Dedifferentiated amniotic fluid mesenchymal stem cell (primary cell): ENCODE data around the gene PDXK.

Experiments
- DNase-seq: peaks from one replicate; pipeline ENCODE4 v3.0.0-alpha.2; 2016; ENCODE audit errors: extremely low spot score

The PDXK gene

DNA sequence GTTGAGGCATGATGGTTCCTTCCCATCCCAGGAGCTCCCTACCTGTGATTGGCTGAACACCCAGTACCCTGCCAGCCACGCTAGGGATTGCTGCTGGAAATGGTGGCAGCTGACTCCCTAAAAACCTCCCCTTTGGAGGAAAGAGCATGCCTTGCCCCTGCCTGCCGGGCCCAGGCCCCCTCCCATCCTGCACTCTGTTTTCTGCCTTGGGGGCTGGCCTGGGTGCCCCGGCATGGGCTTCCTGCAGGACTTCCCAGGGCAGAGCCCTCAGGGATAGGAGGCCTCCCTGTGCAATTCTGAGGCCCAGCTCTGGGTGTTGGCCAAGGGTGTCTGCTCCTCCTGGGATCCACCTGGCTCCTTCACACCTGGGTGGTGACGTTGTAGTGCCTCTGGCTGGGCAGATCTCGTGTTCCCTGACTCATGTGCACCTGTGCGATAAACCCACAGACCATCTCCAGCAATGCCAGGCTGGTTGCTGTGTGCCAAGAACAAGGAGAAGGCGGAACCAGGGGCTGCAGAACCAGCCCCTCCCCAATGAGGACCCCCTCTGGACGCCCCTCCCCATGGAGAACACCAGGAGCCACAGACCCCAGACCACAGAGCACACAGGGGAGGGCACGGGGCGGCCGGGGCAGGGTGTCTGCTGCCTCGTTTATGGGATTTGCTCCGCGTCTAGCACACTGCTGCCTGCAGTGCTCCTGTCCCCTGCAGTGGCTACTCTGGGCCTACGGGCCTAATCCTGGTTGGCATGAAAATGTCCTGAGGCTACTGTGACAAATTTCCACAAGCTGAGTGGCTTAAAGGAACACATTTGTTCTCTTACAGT lies 43.6 kb downstream of the PDXK start:
- DNase-seq = no peak

DNA sequence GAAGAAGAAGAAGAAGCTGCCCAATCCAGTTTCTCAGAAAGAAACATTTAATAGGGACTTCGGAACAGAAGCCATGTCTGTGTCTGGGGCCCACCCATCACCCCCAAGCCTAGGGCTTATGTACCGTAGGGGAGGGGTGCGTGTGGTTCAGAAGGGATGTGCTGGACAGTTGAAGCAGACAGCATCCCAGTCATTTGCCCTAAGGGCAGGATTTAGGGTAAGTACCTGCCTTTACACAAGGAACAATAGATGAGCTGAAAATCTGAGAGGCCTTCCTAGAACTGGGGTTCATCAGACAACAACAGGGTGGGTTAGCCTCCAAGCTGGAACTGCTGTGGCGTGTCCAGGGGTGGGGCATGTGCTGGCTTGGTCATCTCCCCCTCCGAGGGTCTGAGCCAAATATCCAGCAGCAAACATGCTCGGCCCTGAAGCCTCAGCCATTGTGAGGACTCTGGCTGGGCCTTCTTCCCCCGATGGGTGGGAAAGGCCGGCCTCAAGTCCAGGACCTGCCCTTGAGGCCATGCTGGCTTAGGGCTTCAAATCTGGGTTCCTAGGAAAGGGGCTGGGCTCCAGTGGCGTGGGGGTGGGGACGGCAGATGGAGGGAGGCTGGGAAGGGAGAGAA lies 45.1 kb downstream of the PDXK start:
- no peak for DNase-seq

DNA sequence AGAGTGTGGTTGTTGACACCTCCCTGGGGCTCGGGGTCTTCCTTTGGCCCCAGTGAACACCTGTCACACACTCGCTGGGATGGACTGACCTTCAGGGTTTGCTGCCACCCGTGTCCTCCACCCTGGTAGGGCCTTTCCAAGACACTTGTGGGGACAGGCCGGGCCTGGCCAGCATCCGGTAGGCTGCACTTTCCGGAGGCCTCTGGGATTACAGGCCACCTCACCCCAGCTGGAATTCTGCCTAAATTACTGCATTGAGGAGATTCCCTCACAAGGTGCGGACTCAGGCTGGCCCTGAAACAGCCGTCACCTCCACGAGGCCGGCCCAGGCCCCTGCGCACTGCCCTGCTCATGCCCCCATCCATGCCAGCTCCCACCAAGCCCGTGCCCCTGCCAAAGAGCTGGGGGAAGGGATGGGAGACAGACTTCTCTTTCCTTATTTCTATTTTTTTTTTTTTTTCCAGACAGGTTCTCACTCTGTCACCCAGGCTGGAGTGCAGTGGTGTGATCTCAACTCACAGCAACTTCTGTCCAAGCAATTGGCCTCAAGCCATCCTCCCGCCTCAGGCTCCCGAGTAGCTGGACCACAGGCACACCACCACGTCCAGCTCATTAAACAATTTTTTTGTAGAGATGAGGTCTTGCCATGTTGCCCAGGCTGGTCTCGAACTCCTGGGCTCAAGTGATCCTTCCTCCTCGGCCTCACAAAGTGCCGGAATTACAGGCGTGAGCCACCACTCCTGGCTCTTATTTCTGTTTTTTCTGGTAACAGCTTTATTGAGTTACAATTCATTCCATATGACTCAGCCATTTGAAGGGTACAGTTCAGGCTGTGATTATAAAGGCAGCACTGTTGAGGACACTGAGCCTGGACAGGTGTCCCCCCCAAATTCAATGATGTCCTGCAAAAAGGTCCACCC lies 45.9 kb downstream of the PDXK start:
- DNase-seq = no peak

DNA sequence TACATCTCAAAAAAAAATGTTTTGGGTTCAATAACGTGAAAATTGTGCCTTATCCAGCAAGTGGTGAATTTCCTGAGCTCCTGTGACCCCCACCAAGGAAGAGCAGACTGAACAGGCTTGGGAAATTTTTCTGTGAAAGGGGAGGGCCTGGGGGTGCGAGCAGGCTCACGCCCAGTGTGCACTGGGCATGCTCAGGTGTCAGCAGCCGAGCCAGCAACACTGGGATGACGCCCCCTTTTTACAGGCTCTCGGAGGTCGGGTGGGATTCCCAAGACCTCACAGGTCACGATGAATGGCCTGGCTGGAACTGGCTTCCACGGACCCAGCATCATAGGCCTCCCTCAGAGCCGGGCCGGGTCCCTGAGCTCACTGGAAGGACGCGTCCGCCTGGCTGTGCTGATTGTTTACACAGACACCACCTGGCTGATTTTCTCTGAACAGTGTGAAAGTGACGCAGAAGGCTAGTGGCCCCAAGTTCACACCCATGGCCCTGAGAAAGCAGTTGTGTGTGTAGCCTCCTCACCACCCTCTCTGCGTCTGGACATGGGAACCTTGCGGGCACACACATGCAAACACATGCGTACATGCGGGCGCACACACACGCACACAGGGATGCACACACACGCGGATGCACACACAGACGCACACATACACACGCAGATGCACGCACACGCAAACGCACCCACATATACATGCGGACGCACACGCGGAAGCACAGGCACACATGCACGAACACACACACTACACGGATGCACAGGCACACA lies 48.0 kb downstream of the PDXK start:
- no peak for DNase-seq

DNA sequence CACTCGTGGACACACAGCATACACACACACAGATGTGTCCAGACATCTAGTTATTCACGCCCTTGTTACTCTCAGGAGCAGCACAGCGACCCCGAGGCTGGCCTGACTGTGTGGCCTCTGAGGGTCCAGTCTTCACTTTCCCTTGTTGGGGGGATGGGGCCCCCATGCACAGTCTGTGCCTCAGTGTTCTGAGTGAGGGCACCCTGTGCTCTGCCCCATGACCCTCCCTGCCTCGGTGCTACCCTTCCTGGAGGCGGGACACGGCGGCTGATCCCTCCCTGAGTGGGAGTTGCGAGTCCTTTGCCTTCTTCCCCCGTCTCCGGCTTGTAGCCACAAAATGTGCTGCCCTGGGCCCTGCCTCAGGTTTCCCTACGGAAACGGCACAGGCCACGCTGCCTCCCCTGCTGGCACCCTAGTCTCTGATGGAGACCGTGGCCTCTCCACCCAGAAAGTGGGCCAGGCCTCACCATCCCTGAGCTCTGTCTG lies 48.6 kb downstream of the PDXK start:
- DNase-seq = no peak

DNA sequence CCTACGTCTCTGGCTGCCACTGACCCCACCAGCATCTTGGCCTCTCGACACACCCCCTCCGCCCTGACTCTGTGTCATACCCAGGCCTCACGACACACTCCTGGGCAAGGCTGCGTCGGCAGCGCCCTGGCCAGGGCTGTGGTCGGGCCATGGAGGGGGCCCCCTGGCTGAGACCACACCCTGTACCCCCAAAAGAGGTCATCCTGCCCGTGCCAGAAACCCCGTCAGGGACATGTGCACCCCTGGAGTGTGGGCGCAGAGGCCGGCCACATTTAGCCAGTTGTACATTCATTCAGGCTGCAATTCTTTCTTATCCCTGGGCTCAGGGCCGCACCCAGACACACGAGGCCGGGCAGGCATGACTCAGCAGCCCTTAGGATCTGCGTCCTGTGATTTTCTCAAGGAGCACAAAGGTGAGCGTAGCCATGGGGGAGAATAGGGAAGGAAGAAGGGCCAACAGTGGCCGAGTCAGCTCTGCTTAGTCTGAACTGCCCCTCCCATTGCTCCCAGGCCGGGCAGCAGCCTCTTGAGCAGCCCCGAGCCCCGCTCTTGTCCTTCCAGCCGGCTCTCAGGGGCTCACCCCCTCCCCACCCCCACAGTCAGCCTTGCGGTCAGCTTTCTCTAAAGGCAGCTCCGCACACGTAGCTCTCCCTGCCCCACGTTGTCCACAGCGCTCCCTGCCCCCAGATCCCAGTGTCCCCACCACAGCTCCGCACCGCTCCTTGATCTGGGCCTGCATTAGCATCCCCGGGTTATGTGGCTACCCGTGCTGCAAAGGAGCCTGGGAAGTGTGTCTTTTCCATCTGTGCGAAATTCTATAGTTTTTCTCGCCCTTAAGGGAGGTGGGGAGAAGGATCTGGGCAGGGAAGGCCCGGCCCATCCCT lies 49.3 kb downstream of the PDXK start:
- peak; percentile 53 for DNase-seq

DNA sequence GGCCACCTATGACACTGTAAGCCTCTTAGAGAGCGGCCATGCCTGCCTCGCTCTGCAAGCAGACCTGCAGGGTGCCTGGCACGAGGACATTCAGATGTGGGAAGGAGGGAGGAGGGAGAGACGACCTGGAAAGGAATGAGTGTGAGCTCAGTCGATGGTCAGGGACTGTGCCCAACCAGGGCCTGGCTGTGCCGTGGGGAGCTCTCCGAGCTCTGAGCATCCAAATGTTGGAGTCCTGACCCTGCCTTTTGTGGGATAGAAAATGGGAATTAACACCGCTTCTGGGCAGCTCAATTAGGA lies 49.9 kb downstream of the PDXK start:
- DNase-seq = no peak

DNA sequence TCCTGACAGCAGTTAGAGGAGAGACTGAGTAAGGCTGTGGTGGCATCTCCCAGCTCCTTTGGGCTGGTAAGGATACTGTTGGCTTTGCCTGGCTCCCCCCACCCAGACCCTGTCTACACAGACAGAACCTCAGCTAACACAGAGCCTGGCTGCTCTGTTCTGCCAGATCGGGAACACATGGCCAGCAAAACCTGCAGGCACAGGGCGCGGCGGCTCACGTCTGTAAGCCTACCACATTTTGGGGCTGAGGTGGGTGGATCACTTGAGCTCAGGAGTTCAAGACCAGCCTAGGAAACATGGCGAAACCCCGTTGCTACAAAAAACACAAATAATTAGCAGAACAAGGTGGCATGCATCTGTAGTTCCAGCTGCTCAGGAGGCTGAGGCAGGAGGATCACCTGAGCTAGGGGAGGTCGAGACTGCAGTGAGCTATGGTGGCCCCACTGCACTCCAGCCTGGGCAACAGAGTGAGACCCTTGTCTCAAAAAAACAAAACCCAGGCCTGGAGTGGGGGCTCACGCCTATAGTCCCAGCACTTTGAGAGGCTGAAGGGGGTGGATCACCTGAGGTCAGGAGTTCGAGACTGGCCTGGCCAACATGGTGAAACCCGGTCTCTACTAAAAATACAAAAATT lies 50.5 kb downstream of the PDXK start:
- no peak for DNase-seq

DNA sequence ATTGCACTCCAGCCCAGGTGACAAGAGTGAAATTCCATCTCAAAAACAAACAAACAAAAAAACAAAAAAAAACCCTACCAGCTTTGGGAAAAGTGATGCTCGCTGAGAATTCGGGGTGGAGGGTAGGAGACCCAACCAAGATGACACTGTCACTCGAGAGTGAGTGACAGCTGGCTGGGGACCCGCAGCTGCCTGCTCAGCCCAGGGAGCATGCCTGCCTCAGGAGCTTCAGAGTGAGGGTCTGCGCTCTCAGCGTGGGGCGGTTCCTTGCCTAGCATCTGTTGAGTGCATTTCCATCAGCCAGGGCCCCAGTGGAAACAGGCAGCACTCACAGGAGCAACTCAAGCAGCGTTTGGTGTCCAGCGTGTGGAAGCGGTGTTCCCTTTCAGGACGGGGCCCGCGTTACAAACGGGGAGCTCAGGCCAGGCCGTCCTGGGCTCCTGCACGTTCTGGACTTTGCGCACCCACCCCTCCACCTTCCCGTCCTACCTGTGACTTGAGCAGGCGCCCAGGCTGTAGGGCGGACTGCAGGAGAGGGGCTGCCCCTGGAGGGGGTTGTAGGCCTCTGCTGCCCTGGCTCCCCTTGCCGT lies 51.2 kb downstream of the PDXK start:
- DNase-seq = no peak

DNA sequence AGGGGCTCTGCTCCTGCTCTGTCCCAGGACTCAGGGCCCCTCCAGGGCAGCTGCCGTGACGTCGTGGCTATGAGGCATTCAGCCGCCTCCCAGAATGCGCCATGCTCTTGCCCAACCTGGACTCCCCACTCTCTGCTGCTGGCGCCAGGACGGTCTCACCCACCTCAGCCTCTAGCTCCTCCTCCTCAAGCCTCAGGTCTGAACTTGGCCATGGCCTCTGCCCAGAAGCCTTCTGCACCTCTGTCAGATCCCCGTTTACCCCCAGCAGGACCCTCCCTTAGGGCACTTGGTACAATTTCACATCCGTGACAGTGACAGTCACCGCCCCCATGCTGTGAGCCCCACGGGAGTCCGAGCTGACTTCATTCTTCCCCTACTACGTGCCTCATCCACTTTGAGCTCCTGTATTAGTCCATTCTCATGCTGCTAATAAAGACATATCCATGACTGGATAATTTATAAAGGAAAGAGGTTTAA lies 52.3 kb downstream of the PDXK start:
- no peak for DNase-seq

DNA sequence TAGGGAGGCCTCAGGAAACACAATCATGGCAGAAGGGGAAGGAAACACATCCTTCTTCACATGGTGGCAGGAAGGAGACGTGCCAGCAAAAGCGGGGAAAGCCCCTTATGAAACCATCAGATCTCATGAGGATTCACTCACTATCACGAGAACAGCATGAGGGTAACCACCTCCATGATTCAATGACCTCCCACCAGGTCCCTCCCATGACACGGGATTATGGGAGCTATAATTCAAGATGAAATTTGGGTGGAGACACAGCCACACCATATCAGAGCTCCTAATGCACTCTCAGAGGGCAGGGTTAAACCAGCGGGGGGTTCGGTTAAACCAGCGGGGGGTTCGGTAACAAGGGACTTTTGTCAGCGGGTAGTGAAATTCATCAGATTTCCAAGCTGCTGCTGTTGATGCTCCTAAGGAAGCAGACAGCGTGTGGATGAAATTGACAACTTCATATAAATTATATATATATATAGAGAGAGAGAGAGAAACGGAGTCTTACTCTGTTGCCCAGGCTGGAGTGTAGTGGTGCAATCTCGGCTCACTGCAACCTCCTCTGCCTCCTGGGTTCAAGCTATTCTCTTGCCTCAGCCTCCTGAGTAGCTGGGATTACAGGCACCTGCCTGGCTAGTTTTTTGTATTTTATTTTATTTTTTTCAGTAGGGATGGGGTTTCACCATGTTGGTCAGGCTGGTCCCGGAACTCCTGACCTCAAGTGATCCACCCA lies 52.9 kb downstream of the PDXK start:
- DNase-seq = no peak

DNA sequence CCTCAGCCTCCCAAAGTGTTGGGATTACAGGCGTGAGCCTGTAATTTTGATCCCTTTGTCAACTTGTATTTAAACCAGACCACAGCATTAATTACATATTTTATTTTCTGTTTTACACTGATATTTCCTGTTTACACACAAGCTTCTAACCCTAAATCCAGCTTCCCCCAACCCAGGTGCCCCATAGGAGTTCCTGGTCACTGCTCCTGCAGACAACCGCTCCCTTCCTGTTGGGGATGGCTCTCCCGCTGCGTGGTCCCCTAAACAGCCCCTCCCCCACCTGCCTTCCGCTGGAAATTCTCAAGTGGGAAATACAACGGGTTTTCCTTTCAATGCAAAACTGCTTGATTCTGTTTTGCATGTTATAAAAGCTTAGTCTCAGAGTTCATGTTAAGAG lies 53.5 kb downstream of the PDXK start:
- no peak for DNase-seq

DNA sequence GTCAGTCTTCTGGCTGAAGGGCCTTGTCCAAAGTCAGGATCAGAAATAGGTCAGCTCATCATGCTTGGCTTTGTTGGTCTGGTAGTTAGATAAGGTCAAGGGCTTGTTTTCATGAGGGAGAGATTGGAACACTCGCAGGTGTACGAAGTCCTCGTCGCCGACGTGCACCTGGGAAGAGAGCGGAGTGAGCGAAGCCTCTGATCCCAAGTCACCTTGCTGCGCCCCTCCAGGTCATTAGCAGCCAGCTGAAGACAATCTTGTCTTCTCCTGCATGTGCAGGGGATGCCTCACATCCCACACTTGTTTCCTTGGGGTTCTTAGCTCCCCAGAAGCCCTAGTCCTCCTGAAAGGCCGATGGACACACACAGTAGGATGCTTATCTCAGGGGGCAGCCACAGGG lies 55.2 kb downstream of the PDXK start:
- no peak for DNase-seq

DNA sequence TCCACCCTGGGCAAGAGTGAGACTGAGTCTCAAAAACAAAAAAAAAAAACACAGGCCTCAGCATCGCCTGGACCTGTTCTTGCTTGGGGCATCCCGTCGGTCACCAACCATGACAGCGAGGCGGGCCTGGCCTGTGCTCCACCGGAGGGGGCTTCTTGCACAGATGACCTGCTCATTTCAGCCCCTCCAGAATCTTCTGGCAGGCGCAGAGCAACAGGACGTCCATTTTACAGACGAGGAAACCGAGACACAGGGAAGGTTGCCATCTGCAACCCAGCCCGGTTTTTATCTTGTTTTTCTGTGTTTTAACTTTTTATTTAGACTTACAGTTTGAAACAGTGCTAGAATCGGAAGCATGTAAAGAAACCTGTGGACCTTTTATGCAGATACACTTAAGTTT lies 56.3 kb downstream of the PDXK start:
- DNase-seq = no peak

DNA sequence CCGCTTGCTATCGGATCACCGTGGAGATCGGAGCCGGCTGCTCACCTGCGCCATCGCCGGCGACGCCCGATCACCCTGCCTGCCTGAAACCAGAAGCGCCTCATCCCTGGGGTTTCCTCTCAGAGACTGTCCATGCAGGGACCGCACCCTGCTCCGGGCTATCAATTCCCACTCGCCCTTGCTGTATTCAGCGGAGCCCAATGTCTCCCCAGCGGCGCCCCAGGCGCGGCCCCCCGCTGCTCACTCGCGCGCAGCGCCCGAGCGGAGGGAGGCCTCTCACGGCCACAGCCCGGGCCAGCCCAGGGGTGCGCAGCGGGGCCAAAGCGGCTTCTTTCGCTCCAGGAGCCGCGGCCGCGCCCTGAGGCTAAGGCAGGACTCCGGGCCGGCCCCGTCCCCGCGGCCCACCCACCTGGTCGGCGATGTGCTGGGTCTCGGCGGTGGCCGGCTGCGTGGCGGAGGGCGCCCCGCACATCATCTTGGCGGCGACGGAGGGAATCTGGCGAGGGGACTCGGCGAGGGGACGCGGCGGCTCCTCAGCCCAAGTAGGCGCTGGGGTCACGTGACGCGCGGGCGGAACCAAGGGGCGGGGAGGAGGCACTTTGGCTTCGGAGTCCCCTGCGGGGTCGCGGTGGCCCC lies 57.0 kb downstream of the PDXK start, which contains the start of gene CSTB:
CSTB (minus strand) TSS at position 514 of the 636 bp plus-strand sequence; CDS start at position 475, 39 bp downstream.
- DNase-seq = peak; percentile 49

DNA sequence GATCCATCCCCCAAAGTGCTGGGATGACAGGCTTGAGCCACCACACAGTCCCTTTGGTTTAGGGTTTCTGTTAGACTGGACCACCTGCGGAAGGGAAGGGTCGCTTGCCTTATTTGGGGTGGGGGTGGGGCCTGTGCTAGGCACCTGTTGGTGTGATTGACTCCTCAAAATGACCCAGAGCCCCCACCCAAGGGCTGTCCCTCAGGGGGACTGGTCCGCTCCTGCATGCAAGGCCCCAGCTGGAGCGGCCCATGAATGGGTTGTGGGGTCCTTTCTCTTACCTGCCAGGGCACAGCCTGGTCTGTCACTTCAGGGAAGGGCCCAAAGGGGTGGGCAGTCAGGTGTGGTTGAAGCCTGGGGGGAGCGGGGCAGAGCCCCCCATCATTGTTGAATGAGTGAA lies 59.0 kb downstream of the PDXK start:
- no peak for DNase-seq

DNA sequence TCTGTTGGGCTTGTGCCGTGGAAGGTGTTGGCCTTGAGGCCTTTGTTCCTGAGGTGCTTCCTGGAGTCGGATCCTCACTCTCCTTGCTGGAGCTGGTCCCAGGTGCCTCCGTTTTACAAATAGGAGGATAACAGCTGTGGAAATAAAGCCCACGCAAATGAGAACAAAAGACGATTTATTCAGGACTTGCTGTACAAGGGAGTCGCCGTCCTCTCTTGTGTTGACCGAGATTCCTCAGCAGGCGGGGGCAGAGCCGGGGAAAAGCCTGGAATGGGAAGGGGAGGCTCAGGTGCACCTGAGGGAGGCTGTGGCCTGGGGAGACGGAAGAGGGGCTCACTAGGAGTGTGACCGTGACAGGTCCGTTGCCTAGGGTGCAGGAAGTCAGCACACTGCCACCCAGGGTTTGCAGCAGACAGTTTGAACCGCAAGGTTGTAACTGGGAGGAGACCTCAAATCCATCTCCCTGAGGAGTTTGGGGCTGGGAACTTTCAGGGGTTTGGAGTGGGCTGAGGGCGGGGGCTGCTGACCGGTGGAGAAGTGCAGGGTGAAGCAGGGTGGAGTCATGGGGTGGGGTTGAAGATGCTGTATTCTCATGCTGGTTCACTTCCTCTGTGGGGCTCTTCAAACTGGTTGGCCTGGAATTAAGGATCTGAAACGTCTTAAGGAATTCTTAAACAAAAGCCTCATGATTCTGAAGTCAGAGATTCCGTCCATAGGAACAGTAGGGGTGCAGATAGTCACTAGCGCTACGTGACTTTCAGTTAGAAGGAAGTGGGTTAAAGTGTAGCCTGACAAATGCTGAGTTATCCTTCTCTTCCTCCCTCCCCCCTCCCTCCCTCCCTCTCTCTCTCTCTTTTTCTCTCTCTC lies 59.8 kb downstream of the PDXK start:
- DNase-seq = no peak
